ENCODE results near the gene NFIA. TPM values are rescaled to one million over a fixed set of nuclear protein-coding genes. Genes with fewer than 3 reads are reported as not detected.

Gene NFIA
- total RNA-seq, 4 donors from 2014 or later: 68.2 to 172 (median 101) TPM

DNA sequence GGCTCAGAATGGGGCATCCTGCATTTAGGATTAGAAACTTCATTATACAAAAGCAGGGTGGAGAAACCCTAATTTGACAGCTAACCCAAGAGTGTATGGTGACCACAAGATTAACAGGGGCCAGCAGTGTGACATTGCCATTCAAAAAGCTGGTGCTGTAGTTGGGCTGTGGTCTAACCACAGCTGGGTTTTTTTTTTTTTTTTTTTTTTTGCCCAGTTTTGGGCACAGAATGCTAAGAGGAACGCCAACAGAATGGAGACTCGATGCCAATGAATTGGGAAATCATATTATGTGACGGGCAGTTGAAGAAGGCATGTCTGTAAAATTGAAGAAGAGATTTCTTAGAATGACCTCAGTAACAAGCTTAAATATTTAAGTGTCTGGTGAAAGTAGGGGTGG is 58.4 kb downstream of the NFIA start:
- TF ChIP-seq, protein P1, sequence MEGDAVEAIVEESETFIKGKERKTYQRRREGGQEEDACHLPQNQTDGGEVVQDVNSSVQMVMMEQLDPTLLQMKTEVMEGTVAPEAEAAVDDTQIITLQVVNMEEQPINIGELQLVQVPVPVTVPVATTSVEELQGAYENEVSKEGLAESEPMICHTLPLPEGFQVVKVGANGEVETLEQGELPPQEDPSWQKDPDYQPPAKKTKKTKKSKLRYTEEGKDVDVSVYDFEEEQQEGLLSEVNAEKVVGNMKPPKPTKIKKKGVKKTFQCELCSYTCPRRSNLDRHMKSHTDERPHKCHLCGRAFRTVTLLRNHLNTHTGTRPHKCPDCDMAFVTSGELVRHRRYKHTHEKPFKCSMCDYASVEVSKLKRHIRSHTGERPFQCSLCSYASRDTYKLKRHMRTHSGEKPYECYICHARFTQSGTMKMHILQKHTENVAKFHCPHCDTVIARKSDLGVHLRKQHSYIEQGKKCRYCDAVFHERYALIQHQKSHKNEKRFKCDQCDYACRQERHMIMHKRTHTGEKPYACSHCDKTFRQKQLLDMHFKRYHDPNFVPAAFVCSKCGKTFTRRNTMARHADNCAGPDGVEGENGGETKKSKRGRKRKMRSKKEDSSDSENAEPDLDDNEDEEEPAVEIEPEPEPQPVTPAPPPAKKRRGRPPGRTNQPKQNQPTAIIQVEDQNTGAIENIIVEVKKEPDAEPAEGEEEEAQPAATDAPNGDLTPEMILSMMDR (IDR thresholded peaks at IDR 0.05; ENCODE audit: low read depth): no peak

DNA sequence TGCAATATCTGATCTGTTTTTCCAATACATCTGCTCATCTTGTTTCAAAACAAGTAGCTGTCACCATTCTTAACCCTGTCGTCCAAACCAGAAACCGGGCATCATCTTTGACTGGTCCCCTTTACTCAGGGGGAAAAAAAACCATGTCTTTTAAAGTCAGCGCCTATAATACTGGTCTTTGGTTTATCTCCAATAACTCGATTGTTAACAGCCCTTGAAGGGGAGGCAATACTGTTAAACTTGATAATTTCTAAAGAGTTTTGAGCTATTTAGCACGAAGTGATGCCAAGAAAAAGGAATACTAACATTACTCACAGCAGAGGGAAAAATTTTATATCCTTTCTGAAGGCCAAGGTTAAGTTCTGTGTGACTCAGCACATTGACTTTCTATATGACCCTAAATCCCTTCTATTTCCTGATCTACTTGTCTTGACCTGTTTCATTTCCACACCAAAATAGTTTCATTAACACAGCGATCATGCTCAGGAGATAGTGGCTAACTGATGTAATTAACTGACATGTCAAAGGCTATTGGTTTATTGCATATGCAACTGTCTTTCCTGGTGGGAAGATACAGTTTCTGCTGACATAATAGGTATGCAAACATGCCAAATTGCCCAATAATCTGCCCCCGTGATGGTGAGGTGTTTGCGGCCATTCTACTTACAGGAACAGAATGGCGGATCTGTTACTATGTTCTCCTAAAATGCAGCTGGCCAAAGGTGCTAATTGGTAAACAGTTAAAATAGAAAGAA is 59.1 kb downstream of the NFIA start:
- TF ChIP-seq, protein P1 (IDR thresholded peaks at IDR 0.05; ENCODE audit: low read depth): no peak

DNA sequence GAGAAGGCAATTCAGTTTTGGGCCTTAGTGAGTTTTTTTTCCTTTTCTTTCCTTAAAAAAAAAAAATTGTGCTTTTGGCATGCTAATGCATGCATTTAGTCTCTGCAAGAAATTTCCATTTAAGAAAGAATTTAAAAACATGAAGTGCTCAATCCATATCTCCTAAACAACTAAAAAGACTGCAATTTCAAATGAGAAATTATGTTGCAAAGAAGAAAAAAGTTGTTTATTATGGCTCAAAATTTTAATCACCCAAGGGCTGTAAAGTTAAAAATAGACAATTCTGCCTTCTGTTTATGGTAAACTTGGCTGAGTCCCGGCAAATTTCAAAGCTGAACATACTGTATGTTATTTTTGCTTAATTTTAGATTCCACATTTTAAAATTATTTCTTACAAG is 59.7 kb downstream of the NFIA start:
- TF ChIP-seq, protein P1 (IDR thresholded peaks at IDR 0.05; ENCODE audit: low read depth): no peak

DNA sequence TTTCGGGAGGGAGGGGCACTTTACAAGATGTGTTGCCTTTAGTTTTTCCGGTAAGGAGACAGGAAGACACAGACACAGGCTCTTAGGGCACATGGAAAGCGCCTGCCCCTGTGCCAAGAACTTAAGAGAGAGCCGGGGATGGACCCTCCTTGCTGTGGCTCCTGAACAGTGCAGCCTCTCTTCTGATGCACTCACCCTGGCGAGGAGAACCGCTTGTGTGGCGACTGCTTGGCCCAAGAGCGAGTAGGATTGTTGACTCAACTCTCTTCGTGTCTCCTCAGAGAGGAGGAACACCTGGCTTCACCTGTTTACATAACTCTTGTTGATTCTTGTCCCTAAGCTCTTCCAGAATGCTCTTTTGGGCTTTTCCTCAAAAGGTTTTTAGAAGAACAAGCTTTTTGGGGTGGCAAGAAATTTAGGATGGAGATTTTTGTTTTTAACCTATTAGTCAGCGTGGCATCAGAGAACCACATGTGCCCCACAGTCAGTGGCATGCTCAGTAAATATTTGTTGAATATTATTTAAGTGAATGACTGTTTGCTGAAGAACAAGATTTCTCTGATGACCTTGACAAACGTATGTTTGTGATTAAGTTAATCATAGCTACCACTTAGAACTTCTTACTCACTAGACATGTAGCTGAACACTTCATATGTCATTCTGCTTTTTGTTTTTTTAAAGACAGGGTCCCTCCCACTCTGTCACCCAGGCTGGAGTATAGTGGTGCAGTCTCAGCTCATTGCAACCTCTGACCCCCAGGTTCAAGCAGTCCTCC is 60.6 kb downstream of the NFIA start:
- TF ChIP-seq, protein P1 (IDR thresholded peaks at IDR 0.05; ENCODE audit: low read depth): no peak

DNA sequence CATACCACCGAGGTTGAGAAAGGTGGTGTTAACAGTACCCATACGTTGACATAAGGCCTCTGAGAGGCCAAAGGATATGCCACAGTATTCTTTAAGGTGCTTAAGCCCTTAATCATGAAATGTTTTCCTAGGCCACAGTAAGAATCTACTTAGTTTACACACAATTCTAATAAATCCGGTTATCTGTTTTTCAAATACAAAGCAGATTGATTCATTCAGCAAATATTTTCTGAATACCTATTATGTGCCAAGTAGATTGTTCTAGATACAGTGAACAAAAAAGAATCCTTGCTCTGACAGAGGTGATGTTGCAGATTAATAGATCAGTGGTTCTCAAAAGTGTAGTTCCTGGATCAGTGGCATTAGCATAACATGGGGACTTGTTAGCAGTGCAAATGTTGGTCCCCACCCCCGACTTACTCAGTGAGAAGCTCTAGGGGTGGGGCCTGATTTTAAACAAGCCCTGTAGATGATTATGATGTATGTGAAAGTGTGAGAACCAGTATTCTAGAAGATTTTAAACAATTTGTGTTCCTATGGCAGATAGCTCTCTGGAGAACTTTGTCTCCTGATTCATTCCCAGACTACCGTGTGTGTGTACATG is 61.6 kb downstream of the NFIA start:
- TF ChIP-seq, protein P1 (IDR thresholded peaks at IDR 0.05; ENCODE audit: low read depth): no peak

DNA sequence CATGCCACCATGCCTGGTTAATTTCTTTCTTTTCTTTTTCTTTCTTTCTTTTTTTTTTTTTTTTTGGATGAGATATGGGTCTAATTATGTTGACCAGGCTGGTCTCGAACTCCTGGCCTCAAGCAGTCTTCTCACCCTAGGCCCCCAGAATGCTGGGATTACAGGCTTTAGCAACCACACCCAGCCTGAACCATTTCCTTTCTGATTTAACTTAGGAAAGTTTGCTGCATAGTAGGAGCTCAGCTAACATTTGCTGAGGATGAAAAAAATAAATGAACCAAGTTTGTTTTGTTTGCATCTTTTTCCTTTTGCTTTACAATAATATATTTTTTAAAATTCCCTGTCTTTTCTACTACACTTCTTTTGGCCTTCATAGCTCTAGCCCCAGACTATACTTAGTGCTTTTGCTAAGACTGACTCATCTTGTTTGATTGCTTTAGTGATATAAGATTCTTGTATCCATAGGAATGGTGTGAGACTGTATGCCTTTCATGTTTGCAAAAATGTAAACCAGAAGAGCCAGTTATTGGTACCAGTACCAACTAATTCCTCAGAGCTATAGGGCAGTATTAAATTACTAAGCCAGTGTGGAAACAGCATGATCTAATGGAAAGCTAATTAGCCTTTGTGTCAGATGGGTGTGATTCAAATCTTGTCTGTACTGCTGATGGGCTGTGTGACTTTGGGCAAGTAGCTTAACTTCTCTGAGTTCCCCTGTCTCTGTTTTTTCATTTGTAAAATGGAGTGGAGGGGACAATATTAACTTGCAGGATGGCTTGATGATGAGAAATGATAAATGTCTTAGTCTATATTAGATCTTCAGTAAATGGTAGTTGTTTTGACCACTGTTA is 66.9 kb downstream of the NFIA start:
- TF ChIP-seq, protein P1 (IDR thresholded peaks at IDR 0.05; ENCODE audit: low read depth): no peak

Data from subcutaneous adipose tissue (tissue), 4 donors.